ENCODE measurements around the gene NFIB.

- TF ChIP-seq CEBPG (CRISPR knock-in tag; IDR thresholded peaks at IDR 0.05), result peak; percentile 64
- no peak for TF ChIP-seq CREB1 (IDR thresholded peaks at IDR 0.05)
- TF ChIP-seq CREB1 (CRISPR knock-in tag; IDR thresholded peaks at IDR 0.05), result no peak
- no peak for TF ChIP-seq ETV6 (CRISPR knock-in tag; conservative IDR thresholded peaks at IDR 0.05)
- TF ChIP-seq TBP (CRISPR knock-in tag; IDR thresholded peaks at IDR 0.05), result no peak
- no peak for TF ChIP-seq TP53 (CRISPR knock-in tag; conservative IDR thresholded peaks at IDR 0.05)
- no peak for TF ChIP-seq ZNF224 (CRISPR knock-in tag; IDR thresholded peaks at IDR 0.05)
- no peak for TF ChIP-seq ZNF281 (CRISPR knock-in tag; IDR thresholded peaks at IDR 0.05; ENCODE audit: borderline replicate concordance)
- TF ChIP-seq IKZF5 (CRISPR knock-in tag; IDR thresholded peaks at IDR 0.05), result no peak
- no peak for TF ChIP-seq SRF (IDR thresholded peaks at IDR 0.05; ENCODE audit: low read depth, low read length)
- no peak for TF ChIP-seq ZNF720 (CRISPR knock-in tag; IDR thresholded peaks at IDR 0.05)
Measured at GRCh38 chr9:14320271-14321181, 6.6 kb upstream of the NFIB start.

Measured in HepG2 (cell line).